Neural progenitor cell (in vitro differentiated cells): Measurements from ENCODE around the gene TGFB2. TPM values are rescaled to one million over a fixed set of nuclear protein-coding genes. Genes with fewer than 3 reads are reported as not detected.

Experiments
- DNase-seq: peaks from one replicate; pipeline ENCODE4 v3.0.0-alpha.2; 2016; ENCODE audit warnings: low spot score
- H2AFZ ChIP-seq: fragments of 200-600 bp; sonication (generic); replicated peaks from 2 replicates; pipeline ENCODE4 v1.6.1; 2016; ENCODE audit warnings: antibody characterized with exemption
- H3F3A ChIP-seq: fragments of 200-600 bp; sonication (generic); 2 replicates; pipeline ENCODE4 v1.6.1; 2016; ENCODE audit warnings: antibody characterized with exemption, low read depth
- H3K27ac ChIP-seq: fragments of 200-600 bp; sonication (generic); 2 replicates; pipeline ENCODE4 v1.5.1; 2016; ENCODE audit warnings: mild to moderate bottlenecking
- H3K27me3 ChIP-seq: fragments of 200-600 bp; sonication (generic); 2 replicates; pipeline ENCODE4 v1.6.1; 2016; ENCODE audit warnings: mild to moderate bottlenecking, moderate library complexity
- H3K36me3 ChIP-seq: fragments of 200-600 bp; sonication (generic); 2 replicates; pipeline ENCODE4 v1.5.1; 2016
- H3K4me1 ChIP-seq: fragments of 200-600 bp; sonication (generic); 2 replicates; pipeline ENCODE4 v1.6.1; 2016; ENCODE audit warnings: mixed run types
- H3K4me2 ChIP-seq: fragments of 200-600 bp; sonication (generic); 2 replicates; pipeline ENCODE4 v1.6.1; 2016
- H3K4me3 ChIP-seq: fragments of 200-600 bp; sonication (generic); 2 replicates; pipeline ENCODE4 v1.5.1; 2016
- H3K79me2 ChIP-seq: fragments of 200-600 bp; sonication (generic); 2 replicates; pipeline ENCODE4 v1.6.1; 2016; ENCODE audit warnings: low read depth
- H3K9ac ChIP-seq: fragments of 200-600 bp; sonication (generic); 2 replicates; pipeline ENCODE4 v1.6.1; 2016
- H3K9me3 ChIP-seq: fragments of 200-600 bp; sonication (generic); 2 replicates; pipeline ENCODE4 v1.5.1; 2016; ENCODE audit warnings: low read depth
- H4K20me1 ChIP-seq: fragments of 200-600 bp; sonication (generic); 2 replicates; pipeline ENCODE4 v1.6.1; 2016; ENCODE audit warnings: low read depth
- H3K27ac Mint-ChIP-seq: 3 replicates; pipeline ENCODE4 v1.8.0; 2021; ENCODE audit warnings: mixed read lengths
- H3K27me3 Mint-ChIP-seq: 2 replicates; pipeline ENCODE4 v1.8.0; 2022; ENCODE audit warnings: low read depth, mild to moderate bottlenecking, inconsistent platforms, moderate library complexity, mixed read lengths; ENCODE audit not compliant: insufficient read depth
- H3K36me3 Mint-ChIP-seq: 3 replicates; pipeline ENCODE4 v1.8.0; 2021; ENCODE audit warnings: mixed read lengths
- H3K4me1 Mint-ChIP-seq: 3 replicates; pipeline ENCODE4 v1.8.0; 2021; ENCODE audit warnings: mixed read lengths
- H3K4me3 Mint-ChIP-seq: 3 replicates; pipeline ENCODE4 v1.8.0; 2021; ENCODE audit warnings: mild to moderate bottlenecking, moderate library complexity, mixed read lengths
- H3K9me3 Mint-ChIP-seq: 3 replicates; pipeline ENCODE4 v1.8.0; 2020; ENCODE audit warnings: mixed read lengths
- EZH2 ChIP-seq: fragments of 200-600 bp; sonication (generic); IDR thresholded peaks from 2 replicates; pipeline ENCODE4 v1.6.1; 2017; ENCODE audit warnings: antibody characterized with exemption, mild to moderate bottlenecking, moderate library complexity
- EZH2phosphoT487 ChIP-seq: fragments of 200-600 bp; sonication (generic); IDR thresholded peaks from 2 replicates; pipeline ENCODE4 v1.6.1; 2017; ENCODE audit warnings: antibody characterized with exemption
- total RNA-seq: library from RNA; depleted of rRNA; stranded (reverse); fragments of >200 nt; gene quantifications from 2 replicates; pipeline ENCODE4 v1.2.3, GENCODE V29; 2015; ENCODE audit warnings: low replicate concordance
- TF ChIP-seq, protein P1 (sequence below): fragments of 200-600 bp; sonication (generic); IDR thresholded peaks from 2 replicates; pipeline ENCODE4 v1.5.1; 2017; ENCODE audit warnings: antibody characterized with exemption, mild to moderate bottlenecking

TGFB2 gene
- total RNA-seq, 1 donor from 2014 or later, result 1.9 TPM

DNA sequence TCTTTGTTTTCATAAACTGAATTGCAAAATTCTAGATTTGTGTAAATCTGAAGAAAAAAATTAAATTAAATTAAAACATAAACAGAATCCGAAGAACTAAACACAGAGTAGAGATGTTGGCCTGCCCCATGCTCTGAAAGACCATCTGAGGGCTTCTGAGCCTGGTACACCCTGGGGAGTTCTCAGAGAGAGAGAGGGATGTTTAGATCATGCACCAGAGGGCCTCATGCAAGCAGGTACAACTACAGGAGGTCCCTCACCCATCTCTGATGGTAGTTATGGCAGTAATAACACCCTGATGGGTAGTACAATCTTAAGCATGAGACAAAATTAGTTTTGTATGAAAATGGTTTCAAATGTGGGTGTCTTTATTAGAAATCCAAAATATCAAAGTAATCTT is 127.7 kb downstream of the TGFB2 start:
- Histone ChIP-seq H3K9ac (no peak overlapping the region), H3K9me3 (no peaks in the 10 kb centered on the region), H3K27me3 (no peaks in the 10 kb centered on the region), H2AFZ (no peak overlapping the region), H3K4me2 (no peak overlapping the region), H3F3A (no peaks in the 10 kb centered on the region), H3K36me3 (no peaks in the 10 kb centered on the region), H3K4me3 (no peak overlapping the region), H4K20me1 (no peaks in the 10 kb centered on the region), H3K27ac (no peak overlapping the region), H3K79me2 (no peaks in the 10 kb centered on the region), H3K4me1 (no peaks in the 10 kb centered on the region)
- peaks cover 3% of the 10 kb centered on the region for H3K4me1 Mint-ChIP-seq
- no peak overlapping the region for H3K4me3 Mint-ChIP-seq
- no peaks in the 10 kb centered on the region for H3K27me3 Mint-ChIP-seq
- TF ChIP-seq EZH2phosphoT487, result no peak
- TF ChIP-seq EZH2, result no peak
- TF ChIP-seq, protein P1, sequence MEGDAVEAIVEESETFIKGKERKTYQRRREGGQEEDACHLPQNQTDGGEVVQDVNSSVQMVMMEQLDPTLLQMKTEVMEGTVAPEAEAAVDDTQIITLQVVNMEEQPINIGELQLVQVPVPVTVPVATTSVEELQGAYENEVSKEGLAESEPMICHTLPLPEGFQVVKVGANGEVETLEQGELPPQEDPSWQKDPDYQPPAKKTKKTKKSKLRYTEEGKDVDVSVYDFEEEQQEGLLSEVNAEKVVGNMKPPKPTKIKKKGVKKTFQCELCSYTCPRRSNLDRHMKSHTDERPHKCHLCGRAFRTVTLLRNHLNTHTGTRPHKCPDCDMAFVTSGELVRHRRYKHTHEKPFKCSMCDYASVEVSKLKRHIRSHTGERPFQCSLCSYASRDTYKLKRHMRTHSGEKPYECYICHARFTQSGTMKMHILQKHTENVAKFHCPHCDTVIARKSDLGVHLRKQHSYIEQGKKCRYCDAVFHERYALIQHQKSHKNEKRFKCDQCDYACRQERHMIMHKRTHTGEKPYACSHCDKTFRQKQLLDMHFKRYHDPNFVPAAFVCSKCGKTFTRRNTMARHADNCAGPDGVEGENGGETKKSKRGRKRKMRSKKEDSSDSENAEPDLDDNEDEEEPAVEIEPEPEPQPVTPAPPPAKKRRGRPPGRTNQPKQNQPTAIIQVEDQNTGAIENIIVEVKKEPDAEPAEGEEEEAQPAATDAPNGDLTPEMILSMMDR, result no peak
- DNase-seq, result no peak
- no peaks in the 10 kb centered on the region for H3K36me3 Mint-ChIP-seq
- H3K27ac Mint-ChIP-seq, result no peak overlapping the region
- no peaks in the 10 kb centered on the region for H3K9me3 Mint-ChIP-seq

DNA sequence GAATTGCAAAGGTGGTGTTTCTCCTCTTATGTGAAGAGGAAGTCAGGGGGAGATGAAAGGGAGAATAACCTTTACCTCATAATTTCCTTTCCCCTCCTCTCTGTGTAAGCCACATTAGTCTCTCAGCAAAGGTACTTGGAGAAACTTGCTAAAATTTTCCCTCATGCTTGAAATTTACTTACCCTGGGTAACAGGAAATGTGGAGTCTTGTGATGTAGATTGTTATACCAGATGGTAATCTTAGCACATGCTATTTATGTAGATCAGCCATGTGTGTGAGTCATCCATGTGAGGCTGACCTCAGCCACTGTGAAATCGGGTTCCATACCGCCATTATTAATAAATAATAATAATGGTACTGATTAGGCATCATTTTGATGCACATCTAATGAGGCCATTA is 128.4 kb downstream of the TGFB2 start:
- Mint-ChIP-seq H3K9me3 (no peaks in the 10 kb centered on the region), H3K27me3 (no peaks in the 10 kb centered on the region), H3K4me1 (peaks cover 3% of the 10 kb centered on the region), H3K27ac (no peak overlapping the region), H3K36me3 (no peaks in the 10 kb centered on the region), H3K4me3 (no peak overlapping the region)
- H3F3A ChIP-seq, result no peaks in the 10 kb centered on the region
- no peaks in the 10 kb centered on the region for H3K79me2 ChIP-seq
- no peak overlapping the region for H3K27ac ChIP-seq
- no peaks in the 10 kb centered on the region for H3K36me3 ChIP-seq
- H3K4me3 ChIP-seq, result no peak overlapping the region
- no peak overlapping the region for H2AFZ ChIP-seq
- H3K27me3 ChIP-seq, result no peaks in the 10 kb centered on the region
- TF ChIP-seq EZH2 (no peak), EZH2phosphoT487 (no peak)
- TF ChIP-seq, protein P1, result no peak
- H3K9me3 ChIP-seq, result no peaks in the 10 kb centered on the region
- no peaks in the 10 kb centered on the region for H4K20me1 ChIP-seq
- H3K4me1 ChIP-seq, result no peaks in the 10 kb centered on the region
- no peak overlapping the region for H3K9ac ChIP-seq
- no peak for DNase-seq
- no peak overlapping the region for H3K4me2 ChIP-seq

DNA sequence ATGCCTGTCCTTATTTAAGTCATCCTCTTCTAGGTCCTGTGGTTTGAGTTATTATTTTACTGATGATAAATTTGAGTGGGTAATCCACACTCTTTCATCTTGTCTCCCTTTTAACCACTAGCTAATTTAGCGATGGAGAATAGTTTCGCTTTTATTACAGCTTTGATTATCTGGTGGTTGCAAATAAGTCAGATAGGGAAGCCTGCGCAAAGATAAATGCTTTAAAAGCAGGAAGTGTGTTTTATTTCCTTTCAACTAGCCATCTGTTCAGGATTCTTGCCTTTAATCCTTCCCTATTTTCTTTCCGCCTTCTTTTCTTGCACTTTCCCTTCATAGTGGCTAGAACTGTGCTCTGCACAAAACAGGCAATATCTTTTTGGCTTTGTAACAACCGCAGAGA is 129.0 kb downstream of the TGFB2 start:
- no peak overlapping the region for H3K4me3 ChIP-seq
- H3K4me2 ChIP-seq, result no peak overlapping the region
- no peak overlapping the region for H3K4me3 Mint-ChIP-seq
- DNase-seq, result no peak
- no peaks in the 10 kb centered on the region for H3K79me2 ChIP-seq
- no peaks in the 10 kb centered on the region for H3K27me3 Mint-ChIP-seq
- H2AFZ ChIP-seq, result no peak overlapping the region
- H3K27ac Mint-ChIP-seq, result no peak overlapping the region
- H3F3A ChIP-seq, result no peaks in the 10 kb centered on the region
- H4K20me1 ChIP-seq, result no peaks in the 10 kb centered on the region
- no peaks in the 10 kb centered on the region for H3K4me1 ChIP-seq
- H3K9ac ChIP-seq, result no peak overlapping the region
- no peaks in the 10 kb centered on the region for H3K27me3 ChIP-seq
- no peaks in the 10 kb centered on the region for H3K36me3 ChIP-seq
- no peaks in the 10 kb centered on the region for H3K9me3 Mint-ChIP-seq
- no peaks in the 10 kb centered on the region for H3K9me3 ChIP-seq
- H3K27ac ChIP-seq, result no peak overlapping the region
- peaks cover 3% of the 10 kb centered on the region for H3K4me1 Mint-ChIP-seq
- TF ChIP-seq, protein P1, result no peak
- no peak for TF ChIP-seq EZH2
- TF ChIP-seq EZH2phosphoT487, result no peak
- no peaks in the 10 kb centered on the region for H3K36me3 Mint-ChIP-seq
